CD4-positive, alpha-beta memory T cell (primary cell): Measurements from ENCODE around the gene BCL6B. TPM values are rescaled to one million over a fixed set of nuclear protein-coding genes. Genes with fewer than 3 reads are reported as not detected.
A peak's percentile ranks its signal among the peaks of the same experiment; 100 is the strongest.

Source experiments
- CTCF ChIA-PET: fragments of 350-600 bp; sonication (Branson Sonifier 250); formaldehyde crosslinking; loops from one replicate; lab custom pipeline; 2021; ENCODE audit warnings: inconsistent platforms; ENCODE audit not compliant: partially characterized antibody; lab: Charles Lee
- POLR2A ChIA-PET: fragments of 350-600 bp; sonication (Branson Sonifier 250); formaldehyde crosslinking; loops from one replicate; lab custom pipeline; 2021; ENCODE audit not compliant: partially characterized antibody; lab: Charles Lee
- DNase-seq, 5 donors: peaks; one replicate each; pipeline versions ENCODE4 v3.0.0 to v3.0.0-alpha.2; 2020 to 2022; ENCODE audit warnings: mixed read lengths in 1 of 5
- H3K27ac ChIP-seq: one replicate; pipeline ENCODE4 v1.7.0; 2013; ENCODE audit warnings: low read depth, low read length
- H3K27me3 ChIP-seq: 2 replicates; pipeline ENCODE4 v1.7.0; 2013; ENCODE audit warnings: mild to moderate bottlenecking, low read length, moderate library complexity; ENCODE audit not compliant: insufficient read depth
- H3K36me3 ChIP-seq: 2 replicates; pipeline ENCODE4 v1.7.0; 2013; ENCODE audit warnings: mild to moderate bottlenecking, low read length, moderate library complexity; ENCODE audit not compliant: insufficient read depth
- H3K4me1 ChIP-seq: 2 replicates; pipeline ENCODE4 v1.7.0; 2013; ENCODE audit warnings: mild to moderate bottlenecking, low read length, moderate library complexity; ENCODE audit not compliant: insufficient read depth
- H3K4me3 ChIP-seq, 2 donors: one replicate each; pipeline ENCODE4 v1.7.0; 2013; ENCODE audit warnings: low read length in 2 of 2, mild to moderate bottlenecking in 1 of 2
- H3K9me3 ChIP-seq, 2 donors: one replicate each; pipeline ENCODE4 v1.7.0; 2013; ENCODE audit warnings: low read length in 2 of 2, control low read depth in 1 of 2; ENCODE audit not compliant: control insufficient read depth in 1 of 2
- H3K27ac Mint-ChIP-seq, 7 donors: one replicate each; pipeline ENCODE4 v1.8.0; 2020 to 2021; ENCODE audit warnings: mixed read lengths in 7 of 7, mild to moderate bottlenecking in 6 of 7, inconsistent platforms in 3 of 7, moderate library complexity in 3 of 7
- H3K27me3 Mint-ChIP-seq, 2 donors: one replicate each; pipeline ENCODE4 v1.8.0; 2020 to 2021; ENCODE audit warnings: mixed read lengths in 2 of 2
- H3K36me3 Mint-ChIP-seq, 2 donors: one replicate each; pipeline ENCODE4 v1.8.0; 2020 to 2021; ENCODE audit warnings: mixed read lengths in 2 of 2, inconsistent platforms in 1 of 2, mild to moderate bottlenecking in 1 of 2
- H3K4me1 Mint-ChIP-seq, 4 donors: one replicate each; pipeline ENCODE4 v1.8.0; 2020 to 2021; ENCODE audit warnings: mixed read lengths in 4 of 4, mild to moderate bottlenecking in 1 of 4
- H3K4me3 Mint-ChIP-seq, 8 donors: one replicate each; pipeline ENCODE4 v1.8.0; 2020 to 2021; ENCODE audit warnings: mixed read lengths in 8 of 8, mild to moderate bottlenecking in 7 of 8, moderate library complexity in 6 of 8, inconsistent platforms in 3 of 8
- H3K9me3 Mint-ChIP-seq, 8 donors: one replicate each; pipeline ENCODE4 v1.8.0; 2020 to 2021; ENCODE audit warnings: mixed read lengths in 8 of 8, mild to moderate bottlenecking in 5 of 8, inconsistent platforms in 3 of 8, moderate library complexity in 1 of 8
- intact Hi-C: fragments of 100-400 bp; cut with micrococcal nuclease; formaldehyde crosslinking; loops from one replicate; pipeline ENCODE4 v1.15.1; 2023
- polyA plus RNA-seq, 2 donors: library from polyadenylated mRNA; unstranded; fragments of 300-500 nt; fragmentation: Illumina TruSeq; gene quantifications; one replicate each; pipeline ENCODE4 v1.2.3, GENCODE V29; 2021
- total RNA-seq, 2 experiments: library from RNA; stranded (reverse); gene quantifications; one replicate each; pipeline ENCODE4 v1.2.3, GENCODE V29; 2021

BCL6B gene
- total and polyA plus RNA-seq, 4 experiments from 2014 or later: not detected

DNA sequence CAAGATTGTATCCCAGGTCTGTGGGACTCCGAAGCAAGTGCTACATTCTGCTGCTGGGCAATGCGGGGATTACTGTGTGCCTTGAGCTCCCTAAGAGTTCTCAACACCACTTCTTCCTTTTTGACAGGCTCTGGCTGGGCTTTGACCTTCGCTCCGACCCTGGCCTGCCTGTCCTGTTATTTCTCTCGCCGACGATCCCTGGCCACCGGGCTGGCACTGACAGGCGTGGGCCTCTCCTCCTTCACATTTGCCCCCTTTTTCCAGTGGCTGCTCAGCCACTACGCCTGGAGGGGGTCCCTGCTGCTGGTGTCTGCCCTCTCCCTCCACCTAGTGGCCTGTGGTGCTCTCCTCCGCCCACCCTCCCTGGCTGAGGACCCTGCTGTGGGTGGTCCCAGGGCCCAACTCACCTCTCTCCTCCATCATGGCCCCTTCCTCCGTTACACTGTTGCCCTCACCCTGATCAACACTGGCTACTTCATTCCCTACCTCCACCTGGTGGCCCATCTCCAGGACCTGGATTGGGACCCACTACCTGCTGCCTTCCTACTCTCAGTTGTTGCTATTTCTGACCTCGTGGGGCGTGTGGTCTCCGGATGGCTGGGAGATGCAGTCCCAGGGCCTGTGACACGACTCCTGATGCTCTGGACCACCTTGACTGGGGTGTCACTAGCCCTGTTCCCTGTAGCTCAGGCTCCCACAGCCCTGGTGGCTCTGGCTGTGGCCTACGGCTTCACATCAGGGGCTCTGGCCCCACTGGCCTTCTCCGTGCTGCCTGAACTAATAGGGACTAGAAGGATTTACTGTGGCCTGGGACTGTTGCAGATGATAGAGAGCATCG, 15.4 kb downstream of the BCL6B start:
- POLR2A ChIA-PET: interaction anchor here (0.8 to 3.3 kb wide), 3 partner anchors 8 to 22 kb away, joined by 4 to 95 read pairs (median 4); partner anchors contain the start of gene SLC16A11
- Mint-ChIP-seq H3K4me1 (peaks cover 18 to 75% (median 52%) of the 10 kb centered on the region in 4 donors), H3K36me3 (peaks cover 0 to 4% of the 10 kb centered on the region in 2 donors), H3K27ac (peak overlapping the region; percentile 4 to 82 (median 55)), H3K27me3 (peaks cover 0 to 2% of the 10 kb centered on the region in 2 donors), H3K9me3 (no peaks in the 10 kb centered on the region), H3K4me3 (peak overlapping the region in 6 of 8 donors; percentile 17 to 69 (median 32))
- Histone ChIP-seq H3K27me3 (no peaks in the 10 kb centered on the region), H3K9me3 (no peaks in the 10 kb centered on the region), H3K36me3 (no peaks in the 10 kb centered on the region), H3K4me1 (peaks cover 63% of the 10 kb centered on the region), H3K27ac (no peak overlapping the region), H3K4me3 (no peak overlapping the region)
- intact Hi-C loops: no loop called here
- DNase-seq: no peak
- CTCF ChIA-PET: interaction anchor here (0.9 to 1.8 kb wide), 3 partner anchors 8 to 22 kb away, joined by 3 to 10 read pairs (median 6); no protein-coding TSS in a partner anchor

DNA sequence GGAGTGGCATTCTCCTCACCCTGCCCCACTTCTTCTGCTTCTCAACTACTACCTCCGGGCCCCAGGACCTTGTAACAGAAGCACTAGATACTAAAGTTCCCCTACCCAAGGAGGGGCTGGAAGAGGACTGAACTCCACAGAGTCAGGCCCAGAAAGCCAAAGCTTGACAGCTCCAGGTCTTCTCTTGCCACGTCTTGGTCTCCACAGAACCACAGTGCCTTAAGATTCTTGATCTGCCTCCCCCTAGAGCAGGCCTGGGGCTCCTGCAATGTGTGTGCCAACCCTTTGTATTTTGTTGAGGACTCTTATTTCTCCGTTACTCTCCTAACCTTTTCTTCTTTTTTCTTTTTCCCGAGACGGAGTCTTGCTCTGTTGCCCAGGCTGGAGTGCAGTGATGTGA, 17.0 kb downstream of the BCL6B start:
- POLR2A ChIA-PET: no interaction called here
- peak overlapping the region in 3 of 8 donors; percentile 7 to 18 (median 17) for H3K4me3 Mint-ChIP-seq
- intact Hi-C loops: no loop called here
- H3K27me3 Mint-ChIP-seq: peaks cover 0 to 2% of the 10 kb centered on the region in 2 donors
- no peaks in the 10 kb centered on the region for H3K9me3 ChIP-seq
- no peak for DNase-seq
- peaks cover 13 to 66% (median 41%) of the 10 kb centered on the region in 4 donors for H3K4me1 Mint-ChIP-seq
- no peaks in the 10 kb centered on the region for H3K27me3 ChIP-seq
- H3K27ac Mint-ChIP-seq: peak overlapping the region; percentile 26 to 87 (median 74)
- H3K36me3 ChIP-seq: no peaks in the 10 kb centered on the region
- no peak overlapping the region for H3K27ac ChIP-seq
- H3K9me3 Mint-ChIP-seq: no peaks in the 10 kb centered on the region
- H3K36me3 Mint-ChIP-seq: peaks cover 0 to 4% of the 10 kb centered on the region in 2 donors
- no peak overlapping the region for H3K4me3 ChIP-seq
- CTCF ChIA-PET: no interaction called here
- H3K4me1 ChIP-seq: peaks cover 57% of the 10 kb centered on the region

DNA sequence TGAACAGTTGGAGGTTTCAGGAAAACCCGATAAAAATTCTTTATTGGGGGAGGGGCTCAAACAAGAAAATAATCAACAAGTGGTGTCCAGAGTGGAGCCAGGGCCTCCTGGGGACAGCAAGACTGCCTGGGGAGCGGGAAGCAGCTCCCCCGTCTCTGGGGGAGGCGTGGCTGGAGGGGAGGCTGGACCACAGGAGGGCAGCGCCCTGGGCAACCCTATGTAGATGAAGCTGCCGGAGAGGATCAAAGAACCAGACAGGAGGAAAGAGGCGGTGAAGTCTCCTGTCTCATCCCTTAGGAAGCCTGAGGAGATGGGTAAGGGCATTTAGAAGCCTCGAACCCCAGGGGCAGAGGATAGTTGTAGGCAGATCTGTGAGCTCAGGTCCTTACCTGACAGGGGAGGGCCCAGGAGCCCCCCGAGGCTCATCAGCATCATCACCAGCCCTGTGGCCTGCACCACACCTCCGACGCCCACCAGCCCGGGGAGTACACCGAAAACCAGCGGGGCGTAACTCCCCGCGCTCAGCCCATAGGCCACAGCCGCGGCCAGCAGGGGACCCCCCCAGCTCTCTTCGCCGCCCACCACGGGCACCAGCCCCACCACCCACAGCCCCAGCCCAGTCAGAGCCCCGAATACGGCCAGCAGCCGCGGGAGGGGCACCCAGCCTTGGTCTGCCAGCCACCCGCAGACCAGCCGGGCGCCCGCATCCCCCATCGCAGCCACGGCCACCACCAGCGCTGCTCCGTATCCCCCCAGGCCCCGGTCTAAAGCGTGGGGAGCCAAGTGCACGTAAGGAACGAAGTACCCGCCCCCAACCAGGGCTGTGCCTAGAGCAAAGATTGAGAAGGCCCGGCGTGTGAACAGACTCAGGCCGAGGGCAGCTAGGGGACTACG, 19.0 kb downstream of the BCL6B start:
- H3K27me3 ChIP-seq: no peaks in the 10 kb centered on the region
- CTCF ChIA-PET: interaction anchor here (1.1 to 15.5 kb wide), 4 partner anchors 10 to 135 kb away, joined by 3 to 430 read pairs (median 4); no protein-coding TSS in a partner anchor
- H3K36me3 Mint-ChIP-seq: no peaks in the 10 kb centered on the region
- peak overlapping the region; percentile 35 for H3K27ac ChIP-seq
- intact Hi-C loops: no loop called here
- DNase-seq: no peak
- H3K36me3 ChIP-seq: no peaks in the 10 kb centered on the region
- peak overlapping the region in 1 of 2 donors; percentile 59 for H3K4me3 ChIP-seq
- H3K27ac Mint-ChIP-seq: peak overlapping the region; percentile 79 to 96 (median 87)
- no peaks in the 10 kb centered on the region for H3K9me3 Mint-ChIP-seq
- peak overlapping the region; percentile 74 to 94 (median 80) for H3K4me3 Mint-ChIP-seq
- H3K9me3 ChIP-seq: no peaks in the 10 kb centered on the region
- POLR2A ChIA-PET: interaction anchor here (0.6 to 2.7 kb wide), 10 partner anchors 10 to 649 kb away, joined by 3 to 11 read pairs (median 4); partner anchors contain the start of genes BCL6B and RNASEK
- H3K4me1 Mint-ChIP-seq: peaks cover 12 to 66% (median 38%) of the 10 kb centered on the region in 4 donors
- peaks cover 2% of the 10 kb centered on the region in 2 donors for H3K27me3 Mint-ChIP-seq
- H3K4me1 ChIP-seq: peaks cover 58% of the 10 kb centered on the region

DNA sequence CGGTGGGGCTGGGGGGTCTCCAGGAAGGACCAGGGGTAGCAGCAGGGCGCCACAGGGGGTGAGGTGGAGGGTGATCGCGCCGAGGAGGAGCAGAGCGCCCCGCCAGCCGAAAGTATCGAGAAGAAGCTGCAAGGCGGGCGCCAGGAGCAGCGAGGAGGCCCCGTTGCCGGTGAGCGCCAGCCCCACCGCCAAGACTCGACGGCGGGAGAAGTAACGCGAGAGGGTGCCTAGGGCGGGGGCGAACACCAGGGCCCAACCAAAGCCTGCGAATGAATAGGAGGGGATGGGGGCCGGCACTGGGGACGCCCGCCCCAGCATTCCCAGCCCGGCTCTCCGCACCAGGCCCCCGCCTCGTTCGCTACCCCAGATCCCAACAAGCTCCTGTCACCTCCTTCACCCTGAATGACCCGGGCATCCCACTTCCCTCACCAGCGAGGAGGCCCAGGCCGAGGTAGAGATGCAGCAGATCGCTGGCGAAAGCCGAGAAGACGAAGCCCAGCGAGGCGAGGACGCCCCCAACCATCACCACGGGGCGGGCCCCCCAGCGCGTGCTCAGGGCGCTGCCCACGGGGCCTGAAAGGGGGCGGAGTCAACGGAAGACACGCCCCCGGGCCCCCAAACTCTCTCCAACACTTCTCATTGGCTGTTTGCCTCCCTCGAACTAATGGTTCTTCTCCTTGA, 19.8 kb downstream of the BCL6B start:
- Histone ChIP-seq H3K27ac (peak overlapping the region; percentile 35), H3K36me3 (no peaks in the 10 kb centered on the region), H3K4me1 (peaks cover 58% of the 10 kb centered on the region), H3K9me3 (no peaks in the 10 kb centered on the region), H3K4me3 (peak overlapping the region; percentile 36 to 59), H3K27me3 (no peaks in the 10 kb centered on the region)
- Mint-ChIP-seq H3K36me3 (no peaks in the 10 kb centered on the region), H3K27ac (peak overlapping the region; percentile 5 to 96 (median 87)), H3K4me1 (peaks cover 16 to 71% (median 39%) of the 10 kb centered on the region in 4 donors), H3K9me3 (no peaks in the 10 kb centered on the region), H3K27me3 (peaks cover 2% of the 10 kb centered on the region in 2 donors), H3K4me3 (peak overlapping the region; percentile 74 to 94 (median 80))
- intact Hi-C loops: no loop called here
- DNase-seq: peak in 4 of 5 donors; percentile 36 to 60 (median 50)
- POLR2A ChIA-PET: interaction anchor here (0.6 to 2.7 kb wide), 9 partner anchors 10 to 648 kb away, joined by 3 to 11 read pairs (median 4); partner anchors contain the start of genes BCL6B and RNASEK
- CTCF ChIA-PET: interaction anchor here (1.6 to 15.5 kb wide), 2 partner anchors 95 to 128 kb away, joined by 3 to 430 read pairs; no protein-coding TSS in a partner anchor

DNA sequence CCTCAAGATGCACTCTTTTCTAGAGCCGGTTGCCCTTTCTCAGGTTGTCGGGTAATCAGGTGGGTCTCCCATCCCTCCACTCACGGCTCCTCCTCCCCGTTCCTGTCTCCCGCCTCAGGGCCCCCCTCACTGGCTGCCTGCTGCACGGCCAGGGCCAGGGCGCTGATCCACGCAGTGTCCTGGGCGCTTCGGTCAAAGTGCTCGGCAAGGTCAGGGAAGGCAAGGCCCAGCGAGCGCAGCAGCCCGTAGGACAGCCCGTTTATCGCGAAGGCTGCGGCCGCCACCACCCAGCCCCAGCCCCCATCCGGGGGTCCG, 20.3 kb downstream of the BCL6B start:
- H3K4me1 ChIP-seq: peaks cover 56% of the 10 kb centered on the region
- H3K9me3 ChIP-seq: no peaks in the 10 kb centered on the region
- intact Hi-C loops: no loop called here
- H3K4me1 Mint-ChIP-seq: peaks cover 16 to 68% (median 38%) of the 10 kb centered on the region in 4 donors
- peak overlapping the region; percentile 35 for H3K27ac ChIP-seq
- H3K4me3 ChIP-seq: peak overlapping the region; percentile 36 to 59
- no peaks in the 10 kb centered on the region for H3K36me3 Mint-ChIP-seq
- CTCF ChIA-PET: interaction anchor here (15.5 kb wide), 1 partner anchor 95 kb away, joined by 430 read pairs; no protein-coding TSS in a partner anchor
- POLR2A ChIA-PET: interaction anchor here (1.0 to 5.1 kb wide), 6 partner anchors 7 to 94 kb away, joined by 3 to 95 read pairs (median 6); partner anchors contain the start of genes RNASEK and SLC16A13
- H3K36me3 ChIP-seq: no peaks in the 10 kb centered on the region
- peak overlapping the region; percentile 41 to 94 (median 80) for H3K4me3 Mint-ChIP-seq
- H3K9me3 Mint-ChIP-seq: no peaks in the 10 kb centered on the region
- H3K27me3 ChIP-seq: no peaks in the 10 kb centered on the region
- H3K27me3 Mint-ChIP-seq: peaks cover 2% of the 10 kb centered on the region in 2 donors
- H3K27ac Mint-ChIP-seq: peak overlapping the region in 3 of 7 donors; percentile 86 to 90 (median 87)
- DNase-seq: peak in 1 of 5 donors; percentile 11
